ENCODE measurements around the gene TMEM250. TPM values are rescaled to one million over a fixed set of nuclear protein-coding genes. Genes with fewer than 3 reads are reported as not detected.

TMEM250 gene
- total RNA-seq, 4 donors from 2014 or later: 52.3 to 62.9 (median 55.1) TPM

GRCh38 chr9:136136127-136136925, 17.7 kb upstream of the TMEM250 start:
- WGBS, 2 donors: 71 to 75% methylated on average over 30 to 33 of the region's 33 CpGs
- DNase-seq (ENCODE audit: low spot score in 2 of 2): no peak
- intact Hi-C loops (cut with DNase I; ENCODE audit: low total_unique reads): no loop called here
- no peak overlapping the region for H3K4me3 ChIP-seq (ENCODE audit: low read depth, poor library complexity, severe bottlenecking)
- TF ChIP-seq POLR2A (IDR thresholded peaks at IDR 0.05) (no peak), CTCF (IDR thresholded peaks at IDR 0.05) (no peak)

GRCh38 chr9:136135326-136136126, 16.9 kb upstream of the TMEM250 start:
- 55 to 57% methylated on average over 8 to 17 of the region's 18 CpGs for WGBS, 2 donors
- no peak overlapping the region for H3K4me3 ChIP-seq (ENCODE audit: low read depth, poor library complexity, severe bottlenecking)
- no peak for DNase-seq (ENCODE audit: low spot score in 2 of 2)
- TF ChIP-seq POLR2A (IDR thresholded peaks at IDR 0.05) (no peak), CTCF (IDR thresholded peaks at IDR 0.05) (no peak)
- intact Hi-C loops (cut with DNase I; ENCODE audit: low total_unique reads): no loop called here

- intact Hi-C loops (cut with DNase I; ENCODE audit: low total_unique reads): no loop called here
- WGBS, 2 donors: 22 to 26% methylated on average over 17 to 18 of the region's 18 CpGs
- TF ChIP-seq CTCF (IDR thresholded peaks at IDR 0.05) (no peak), POLR2A (IDR thresholded peaks at IDR 0.05) (no peak)
- no peak for DNase-seq (ENCODE audit: low spot score in 2 of 2)
- H3K4me3 ChIP-seq (ENCODE audit: low read depth, poor library complexity, severe bottlenecking): no peak overlapping the region
Observed at GRCh38 chr9:136133959-136134484, 15.3 kb upstream of the TMEM250 start.

- DNase-seq (ENCODE audit: low spot score in 2 of 2): no peak
- H3K4me3 ChIP-seq (ENCODE audit: low read depth, poor library complexity, severe bottlenecking): no peak overlapping the region
- TF ChIP-seq CTCF (IDR thresholded peaks at IDR 0.05) (no peak), POLR2A (IDR thresholded peaks at IDR 0.05) (no peak)
- WGBS, 2 donors: 3 to 4% methylated on average over 32 to 47 of the region's 69 CpGs
- intact Hi-C loops (cut with DNase I; ENCODE audit: low total_unique reads): no loop called here
Observed at GRCh38 chr9:136133191-136133958, 14.7 kb upstream of the TMEM250 start.

- 4% methylated on average over 24 of the region's 52 CpGs; no CpG with 5 or more reads in 1 of the 2 donors for WGBS, 2 donors
- no peak overlapping the region for H3K4me3 ChIP-seq (ENCODE audit: low read depth, poor library complexity, severe bottlenecking)
- no peak for DNase-seq (ENCODE audit: low spot score in 2 of 2)
- intact Hi-C loops (cut with DNase I; ENCODE audit: low total_unique reads): no loop called here
- no peak for TF ChIP-seq POLR2A (IDR thresholded peaks at IDR 0.05)
- TF ChIP-seq CTCF (IDR thresholded peaks at IDR 0.05): no peak
Observed at GRCh38 chr9:136132512-136133050, 13.9 kb upstream of the TMEM250 start.
